ENCODE results near the gene L3MBTL4. TPM values are rescaled to one million over a fixed set of nuclear protein-coding genes. Genes with fewer than 3 reads are reported as not detected.

The L3MBTL4 gene
- polyA plus RNA-seq, 3 donors from 2014 or later, result 3.9 to 6.7 (median 4.1) TPM

- H3K27me3 Mint-ChIP-seq (ENCODE audit: low read depth in 3 of 3), result peaks cover 0 to 2% (median 0%) of the 10 kb centered on the region in 3 donors
- DNase-seq, result no peak
- no peak overlapping the region for H3K4me3 Mint-ChIP-seq
- H3K9me3 Mint-ChIP-seq, result no peaks in the 10 kb centered on the region
- H3K4me1 Mint-ChIP-seq, result no peaks in the 10 kb centered on the region
- no peak overlapping the region for H3K27ac Mint-ChIP-seq
- H3K36me3 Mint-ChIP-seq, result peaks cover 0 to 7% (median 0%) of the 10 kb centered on the region in 3 donors
Measured at GRCh38 chr18:5961828-5962150, 452.9 kb downstream of the L3MBTL4 start.

- peaks cover 0 to 10% (median 2%) of the 10 kb centered on the region in 3 donors for H3K36me3 Mint-ChIP-seq
- no peaks in the 10 kb centered on the region for H3K4me1 Mint-ChIP-seq
- no peak for DNase-seq
- no peaks in the 10 kb centered on the region for H3K9me3 Mint-ChIP-seq
- H3K27me3 Mint-ChIP-seq (ENCODE audit: low read depth in 3 of 3), result peaks cover 0 to 2% (median 0%) of the 10 kb centered on the region in 3 donors
- no peak overlapping the region for H3K4me3 Mint-ChIP-seq
- H3K27ac Mint-ChIP-seq, result no peak overlapping the region
Measured at GRCh38 chr18:5961097-5961827, 453.4 kb downstream of the L3MBTL4 start.

- no peaks in the 10 kb centered on the region for H3K4me1 Mint-ChIP-seq
- H3K27ac Mint-ChIP-seq, result no peak overlapping the region
- H3K4me3 Mint-ChIP-seq, result no peak overlapping the region
- peaks cover 0 to 2% (median 0%) of the 10 kb centered on the region in 3 donors for H3K27me3 Mint-ChIP-seq (ENCODE audit: low read depth in 3 of 3)
- H3K9me3 Mint-ChIP-seq, result peaks cover 0 to 4% (median 0%) of the 10 kb centered on the region in 6 donors
- DNase-seq, result no peak
- peaks cover 4 to 25% (median 11%) of the 10 kb centered on the region in 3 donors for H3K36me3 Mint-ChIP-seq
Measured at GRCh38 chr18:5958822-5959221, 455.9 kb downstream of the L3MBTL4 start.

- H3K4me1 Mint-ChIP-seq, result no peaks in the 10 kb centered on the region
- H3K4me3 Mint-ChIP-seq, result no peak overlapping the region
- peaks cover 4 to 23% (median 11%) of the 10 kb centered on the region in 3 donors for H3K36me3 Mint-ChIP-seq
- H3K27me3 Mint-ChIP-seq (ENCODE audit: low read depth in 3 of 3), result peaks cover 0 to 3% (median 3%) of the 10 kb centered on the region in 3 donors
- DNase-seq, result no peak
- no peak overlapping the region for H3K27ac Mint-ChIP-seq
- peaks cover 0 to 4% (median 0%) of the 10 kb centered on the region in 6 donors for H3K9me3 Mint-ChIP-seq
Measured at GRCh38 chr18:5955861-5956260, 458.9 kb downstream of the L3MBTL4 start.

DNA sequence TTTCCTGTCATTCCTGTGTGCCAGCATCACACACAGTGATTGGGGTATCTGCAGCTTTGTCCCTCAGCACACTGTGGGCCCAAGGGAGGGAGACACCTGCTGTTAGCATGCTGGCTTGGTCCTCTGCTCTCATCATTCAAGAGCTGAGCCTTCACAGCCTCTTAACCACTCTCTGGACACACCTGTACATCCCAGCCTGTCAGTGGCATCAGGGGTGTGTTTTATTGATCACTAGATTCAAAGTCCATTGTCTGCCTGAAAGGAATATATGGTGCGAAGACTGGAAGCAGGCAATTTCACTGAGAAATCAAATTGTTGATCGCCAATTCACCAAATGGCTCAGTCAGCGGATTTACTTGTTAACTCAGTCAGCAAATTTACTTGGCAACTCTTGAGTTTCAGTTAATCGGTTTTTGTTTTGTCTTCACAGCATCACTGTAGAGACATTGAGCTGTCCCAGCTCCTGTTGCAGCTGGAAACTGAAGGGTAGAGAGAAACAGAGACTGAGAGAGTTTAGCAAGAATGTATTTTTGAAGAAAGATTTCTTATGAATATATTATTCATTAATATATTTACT is 463.1 kb downstream of the L3MBTL4 start:
- H3K36me3 Mint-ChIP-seq, result peaks cover 4 to 23% (median 11%) of the 10 kb centered on the region in 3 donors
- peaks cover 0 to 3% (median 2%) of the 10 kb centered on the region in 3 donors for H3K27me3 Mint-ChIP-seq (ENCODE audit: low read depth in 3 of 3)
- H3K4me3 Mint-ChIP-seq, result no peak overlapping the region
- no peak for DNase-seq
- H3K9me3 Mint-ChIP-seq, result peaks cover 0 to 4% (median 0%) of the 10 kb centered on the region in 6 donors
- H3K27ac Mint-ChIP-seq, result no peak overlapping the region
- H3K4me1 Mint-ChIP-seq, result no peaks in the 10 kb centered on the region

DNA sequence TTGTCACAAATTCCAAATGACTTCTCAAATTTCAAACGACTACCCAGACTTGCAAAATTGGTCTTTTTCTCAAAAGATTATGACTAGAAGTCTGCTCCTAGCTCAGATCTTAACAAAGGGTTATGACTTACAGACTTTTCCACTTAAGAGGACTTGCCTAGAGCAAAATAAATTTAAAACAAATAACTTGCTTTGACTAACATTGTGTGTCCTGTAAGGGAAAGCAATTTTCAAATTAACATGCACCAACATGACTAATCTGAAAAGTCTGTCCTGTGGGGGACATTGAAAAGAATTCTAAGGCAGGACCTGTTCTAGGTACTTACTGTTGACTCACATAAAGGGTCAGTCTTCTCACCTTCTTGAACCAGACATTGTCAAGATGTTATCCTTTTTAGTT is 465.9 kb downstream of the L3MBTL4 start:
- no peaks in the 10 kb centered on the region for H3K4me1 Mint-ChIP-seq
- peaks cover 0 to 5% (median 2%) of the 10 kb centered on the region in 3 donors for H3K27me3 Mint-ChIP-seq (ENCODE audit: low read depth in 3 of 3)
- H3K27ac Mint-ChIP-seq, result no peak overlapping the region
- H3K36me3 Mint-ChIP-seq, result peaks cover 0 to 5% (median 0%) of the 10 kb centered on the region in 3 donors
- H3K4me3 Mint-ChIP-seq, result no peak overlapping the region
- no peaks in the 10 kb centered on the region for H3K9me3 Mint-ChIP-seq
- no peak for DNase-seq

DNA sequence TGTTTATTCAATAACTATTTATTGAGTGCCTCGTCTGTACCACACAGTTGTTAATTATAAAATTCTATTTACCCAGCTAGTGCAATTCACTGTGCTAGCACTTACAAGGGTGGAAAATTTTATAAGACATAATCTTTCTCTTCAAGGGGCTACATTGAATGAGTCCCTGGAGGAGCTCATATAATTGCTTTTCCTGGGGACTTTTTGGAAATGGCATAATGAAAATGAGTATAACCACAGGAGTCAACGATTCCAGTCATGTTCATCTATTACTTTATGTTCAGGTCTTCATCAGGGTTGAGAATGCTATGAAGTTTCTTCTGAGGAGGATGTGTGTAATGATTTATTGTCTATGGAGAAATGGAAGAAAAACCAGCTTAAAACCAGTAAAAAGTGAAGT is 466.5 kb downstream of the L3MBTL4 start:
- Mint-ChIP-seq H3K27ac (no peak overlapping the region), H3K4me1 (no peaks in the 10 kb centered on the region), H3K9me3 (no peaks in the 10 kb centered on the region), H3K27me3 (ENCODE audit: low read depth in 3 of 3) (peaks cover 0 to 5% (median 4%) of the 10 kb centered on the region in 3 donors), H3K36me3 (no peaks in the 10 kb centered on the region), H3K4me3 (no peak overlapping the region)
- DNase-seq, result no peak

- DNase-seq, result no peak
- H3K4me3 Mint-ChIP-seq, result no peak overlapping the region
- H3K27me3 Mint-ChIP-seq (ENCODE audit: low read depth in 3 of 3), result peaks cover 0 to 4% (median 3%) of the 10 kb centered on the region in 3 donors
- H3K36me3 Mint-ChIP-seq, result no peaks in the 10 kb centered on the region
- H3K4me1 Mint-ChIP-seq, result no peaks in the 10 kb centered on the region
- H3K9me3 Mint-ChIP-seq, result no peaks in the 10 kb centered on the region
- no peak overlapping the region for H3K27ac Mint-ChIP-seq
Measured at GRCh38 chr18:5944448-5944847, 470.3 kb downstream of the L3MBTL4 start.

DNA sequence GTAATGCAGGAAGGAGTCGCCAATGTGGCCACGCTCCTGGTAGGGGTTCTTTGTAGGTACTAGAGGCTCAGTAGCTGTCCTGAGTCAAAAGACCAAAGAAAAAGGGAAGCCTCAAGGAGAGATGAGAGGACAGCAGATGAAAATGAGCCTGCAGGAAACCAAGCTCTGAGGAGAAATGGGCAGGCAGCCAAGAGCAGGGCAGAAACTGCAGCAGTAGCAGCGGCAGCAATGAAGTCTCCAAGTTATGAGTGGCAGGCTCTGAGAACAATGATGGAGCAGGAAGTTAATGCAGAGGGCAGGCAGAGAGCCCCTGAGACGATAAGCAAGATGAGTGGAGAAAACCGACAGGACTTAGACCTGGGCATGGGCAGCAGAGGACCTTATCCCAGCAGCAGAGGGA is 471.2 kb downstream of the L3MBTL4 start:
- Mint-ChIP-seq H3K4me1 (no peaks in the 10 kb centered on the region), H3K9me3 (no peaks in the 10 kb centered on the region), H3K36me3 (no peaks in the 10 kb centered on the region), H3K27me3 (ENCODE audit: low read depth in 3 of 3) (peaks cover 0 to 4% (median 3%) of the 10 kb centered on the region in 3 donors), H3K4me3 (no peak overlapping the region), H3K27ac (no peak overlapping the region)
- no peak for DNase-seq

DNA sequence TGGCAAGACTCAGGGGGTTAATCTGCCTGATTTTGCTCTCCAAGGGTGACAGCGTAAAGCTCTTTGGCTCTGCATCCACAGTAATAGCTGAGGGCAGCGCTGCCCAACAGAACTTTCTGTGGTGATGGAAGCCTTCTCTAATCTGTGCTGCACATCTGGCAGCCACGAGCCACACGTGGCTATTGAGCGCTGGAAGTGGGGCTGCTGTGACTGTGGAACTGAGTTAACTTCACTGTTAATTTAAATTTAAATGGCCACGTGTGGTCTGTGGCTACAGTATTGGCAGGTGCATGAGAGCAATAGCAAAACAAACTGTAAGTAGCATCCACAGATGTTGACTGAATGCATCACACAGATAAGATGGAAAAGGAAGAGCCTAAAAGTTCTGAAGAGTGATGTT is 472.1 kb downstream of the L3MBTL4 start:
- H3K27me3 Mint-ChIP-seq (ENCODE audit: low read depth in 3 of 3), result peaks cover under 1 to 5% (median 3%) of the 10 kb centered on the region in 3 donors
- no peaks in the 10 kb centered on the region for H3K4me1 Mint-ChIP-seq
- no peaks in the 10 kb centered on the region for H3K36me3 Mint-ChIP-seq
- DNase-seq, result no peak
- no peak overlapping the region for H3K4me3 Mint-ChIP-seq
- H3K27ac Mint-ChIP-seq, result no peak overlapping the region
- H3K9me3 Mint-ChIP-seq, result no peaks in the 10 kb centered on the region

GRCh38 chr18:5941890-5942289 is 472.8 kb downstream of the L3MBTL4 start:
- H3K27me3 Mint-ChIP-seq (ENCODE audit: low read depth in 3 of 3), result peaks cover 2 to 5% (median 3%) of the 10 kb centered on the region in 3 donors
- no peaks in the 10 kb centered on the region for H3K9me3 Mint-ChIP-seq
- H3K36me3 Mint-ChIP-seq, result no peaks in the 10 kb centered on the region
- no peak for DNase-seq
- H3K27ac Mint-ChIP-seq, result no peak overlapping the region
- H3K4me3 Mint-ChIP-seq, result no peak overlapping the region
- no peaks in the 10 kb centered on the region for H3K4me1 Mint-ChIP-seq

- Mint-ChIP-seq H3K4me3 (no peak overlapping the region), H3K27ac (no peak overlapping the region), H3K9me3 (no peaks in the 10 kb centered on the region), H3K4me1 (no peaks in the 10 kb centered on the region), H3K36me3 (no peaks in the 10 kb centered on the region), H3K27me3 (ENCODE audit: low read depth in 3 of 3) (peaks cover 2 to 5% (median 3%) of the 10 kb centered on the region in 3 donors)
- no peak for DNase-seq
Measured at GRCh38 chr18:5939801-5940667, 474.7 kb downstream of the L3MBTL4 start.

GRCh38 chr18:5937795-5938194 is 476.9 kb downstream of the L3MBTL4 start:
- no peak for DNase-seq
- Mint-ChIP-seq H3K27ac (no peak overlapping the region), H3K27me3 (ENCODE audit: low read depth in 3 of 3) (peaks cover 2 to 4% (median 3%) of the 10 kb centered on the region in 3 donors), H3K9me3 (no peaks in the 10 kb centered on the region), H3K36me3 (no peaks in the 10 kb centered on the region), H3K4me1 (no peaks in the 10 kb centered on the region), H3K4me3 (no peak overlapping the region)

- DNase-seq, result no peak
- H3K27me3 Mint-ChIP-seq (ENCODE audit: low read depth in 3 of 3), result peaks cover 2 to 4% (median 4%) of the 10 kb centered on the region in 3 donors
- no peaks in the 10 kb centered on the region for H3K9me3 Mint-ChIP-seq
- no peaks in the 10 kb centered on the region for H3K36me3 Mint-ChIP-seq
- no peak overlapping the region for H3K27ac Mint-ChIP-seq
- no peak overlapping the region for H3K4me3 Mint-ChIP-seq
- H3K4me1 Mint-ChIP-seq, result no peaks in the 10 kb centered on the region
Measured at GRCh38 chr18:5937121-5937520, 477.6 kb downstream of the L3MBTL4 start.

Data from immature natural killer cell (primary cell).